Activated T-helper 1 cell treated with anti-CD3 and anti-CD28 coated beads, Interleukin-12 subunit alpha, Interleukin-12 subunit beta, Interleukin-2, Interleukin-4 antibody, amounts not matched to agents 30 ng/mL and 10 ng/mL and 1 ng/mL, durations not matched to agents 14 hours and 24 hours and 36 hours (primary cell): ENCODE data around the gene THRSP. TPM values are rescaled to one million over a fixed set of nuclear protein-coding genes. Genes with fewer than 3 reads are reported as not detected.
"Not testable (repeated sequence)": the region's sequence is repeated elsewhere in the genome, so short reads cannot be mapped to it uniquely, and the experiment has no call there.

ENCODE experiments used
- DNase-seq: peaks from one replicate; pipeline ENCODE4 v3.0.0; 2021; ENCODE audit warnings: low spot score
- H3K27ac Mint-ChIP-seq: one replicate; pipeline ENCODE4 v1.8.0; 2021; ENCODE audit warnings: mild to moderate bottlenecking, mixed read lengths
- H3K27me3 Mint-ChIP-seq: one replicate; pipeline ENCODE4 v1.8.0; 2022; ENCODE audit warnings: mild to moderate bottlenecking, moderate library complexity, mixed read lengths; ENCODE audit not compliant: insufficient read depth
- H3K36me3 Mint-ChIP-seq: one replicate; pipeline ENCODE4 v1.8.0; 2021; ENCODE audit warnings: low read depth, mixed read lengths
- H3K4me1 Mint-ChIP-seq: one replicate; pipeline ENCODE4 v1.8.0; 2021; ENCODE audit warnings: low read depth, mixed read lengths
- H3K4me3 Mint-ChIP-seq: one replicate; pipeline ENCODE4 v1.8.0; 2021; ENCODE audit warnings: mild to moderate bottlenecking, moderate library complexity, mixed read lengths
- H3K9me3 Mint-ChIP-seq: one replicate; pipeline ENCODE4 v1.8.0; 2021; ENCODE audit warnings: mixed read lengths
- intact Hi-C: fragments of 100-400 bp; cut with micrococcal nuclease; formaldehyde crosslinking; loops from one replicate; pipeline ENCODE4 v1.15.1; 2024
- total RNA-seq: library from RNA; stranded (reverse); gene quantifications from 2 replicates; pipeline ENCODE4 v1.2.3, GENCODE V29; 2022

THRSP gene
- total RNA-seq, 1 donor from 2014 or later: not detected

DNA sequence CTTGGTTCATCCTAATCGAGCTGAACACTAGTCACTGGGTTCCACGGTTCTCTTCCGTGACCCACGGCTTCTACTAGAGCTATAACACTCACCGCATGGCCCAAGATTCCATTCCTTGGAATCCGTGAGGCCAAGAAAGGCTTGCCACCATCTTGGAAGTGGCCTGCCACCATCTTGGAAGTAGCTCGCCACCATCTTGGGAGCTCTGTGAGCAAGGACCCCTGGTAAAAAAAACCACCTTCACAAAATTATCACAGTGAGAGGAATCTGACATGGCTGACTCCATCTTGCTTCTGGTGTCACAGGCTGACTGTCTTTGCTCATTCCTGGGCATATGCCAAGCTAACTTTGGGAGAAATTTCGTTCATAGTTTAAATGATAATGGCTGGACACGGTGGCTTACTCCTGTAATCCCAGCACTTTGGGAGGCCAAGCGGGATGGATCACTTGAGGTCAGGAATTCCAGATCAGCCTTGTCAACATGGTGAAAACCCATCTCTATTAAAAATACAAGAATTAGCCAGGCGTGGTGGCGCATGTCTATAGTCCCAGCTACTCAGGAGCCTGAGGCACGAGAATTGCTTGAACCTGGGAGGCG is 21.7 kb upstream of the THRSP start:
- intact Hi-C loops: loop anchor here (2.0 kb wide), 1 partner anchor 223 kb away; no protein-coding TSS in a partner anchor

DNA sequence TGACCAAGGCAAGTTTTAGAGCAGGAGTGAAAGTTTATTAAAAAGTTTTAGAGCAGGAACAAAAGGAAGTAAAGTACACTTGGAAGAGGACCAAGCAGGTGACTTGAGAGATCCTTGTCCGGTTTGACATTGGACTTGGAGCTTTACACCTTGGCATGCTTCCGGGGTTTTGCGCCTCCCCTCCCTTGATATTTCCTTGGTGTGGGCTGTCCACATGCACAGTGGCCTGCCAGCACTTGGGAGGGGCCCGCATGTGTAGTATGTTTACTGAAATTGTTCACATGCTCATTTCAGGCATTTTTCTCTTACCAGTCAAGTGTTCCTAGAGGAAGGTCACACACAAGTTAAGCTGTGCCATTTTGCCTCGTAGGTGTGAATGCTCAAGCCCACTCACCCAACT is 19.0 kb upstream of the THRSP start:
- Mint-ChIP-seq H3K9me3 (no peaks in the 10 kb centered on the region), H3K4me3 (no peak overlapping the region), H3K36me3 (no peaks in the 10 kb centered on the region), H3K27ac (no peak overlapping the region), H3K27me3 (no peaks in the 10 kb centered on the region), H3K4me1 (peaks cover 17% of the 10 kb centered on the region)
- intact Hi-C loops: no loop called here
- no peak for DNase-seq

More for the DNA sequence above, 21.7 kb upstream of the THRSP start:
- no peak overlapping the region for H3K27ac Mint-ChIP-seq
- no peak for DNase-seq
- H3K9me3 Mint-ChIP-seq: no peaks in the 10 kb centered on the region
- no peak overlapping the region for H3K4me3 Mint-ChIP-seq
- peaks cover 20% of the 10 kb centered on the region for H3K4me1 Mint-ChIP-seq
- no peaks in the 10 kb centered on the region for H3K27me3 Mint-ChIP-seq
- H3K36me3 Mint-ChIP-seq: no peaks in the 10 kb centered on the region

DNA sequence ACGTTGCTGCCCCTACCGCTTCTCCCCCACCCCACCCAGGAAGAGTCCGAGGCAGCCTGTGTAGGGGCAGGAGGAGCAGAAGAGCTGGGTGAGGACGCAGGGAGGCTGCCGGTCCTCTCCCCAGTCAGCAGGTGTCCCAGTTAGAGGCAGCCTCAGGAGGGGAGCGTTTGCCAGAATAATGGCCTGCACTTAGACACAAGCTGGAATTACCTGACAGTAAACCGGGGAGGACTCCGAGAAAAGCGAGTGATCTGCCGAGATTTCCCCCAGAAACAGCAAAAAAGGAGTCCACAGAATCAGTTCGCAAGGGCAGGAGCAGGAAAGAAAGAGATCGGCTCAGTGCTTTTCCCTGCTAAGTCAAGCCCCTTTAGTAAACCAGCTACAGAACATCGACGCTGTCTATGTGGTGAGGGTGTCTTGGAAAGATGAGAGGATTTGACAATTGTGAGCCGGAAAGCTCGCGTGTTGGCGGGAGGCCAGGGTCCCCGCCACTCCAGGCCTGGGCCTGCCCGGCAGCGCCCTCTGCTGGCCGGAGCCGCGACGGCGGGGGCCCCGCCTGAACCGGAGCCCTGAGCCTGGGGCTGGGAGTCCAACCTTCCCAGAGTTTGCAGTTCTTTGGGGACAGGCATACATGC is 17.7 kb upstream of the THRSP start:
- H3K27ac Mint-ChIP-seq: no peak overlapping the region
- no peaks in the 10 kb centered on the region for H3K27me3 Mint-ChIP-seq
- intact Hi-C loops: loop anchor here (1.0 to 2.0 kb wide), 3 partner anchors 51 to 271 kb away; partner anchors contain the start of genes INTS4 and RSF1
- peaks cover 13% of the 10 kb centered on the region for H3K4me1 Mint-ChIP-seq
- H3K36me3 Mint-ChIP-seq: no peaks in the 10 kb centered on the region
- H3K9me3 Mint-ChIP-seq: no peaks in the 10 kb centered on the region
- H3K4me3 Mint-ChIP-seq: no peak overlapping the region
- peak; percentile 68 for DNase-seq

DNA sequence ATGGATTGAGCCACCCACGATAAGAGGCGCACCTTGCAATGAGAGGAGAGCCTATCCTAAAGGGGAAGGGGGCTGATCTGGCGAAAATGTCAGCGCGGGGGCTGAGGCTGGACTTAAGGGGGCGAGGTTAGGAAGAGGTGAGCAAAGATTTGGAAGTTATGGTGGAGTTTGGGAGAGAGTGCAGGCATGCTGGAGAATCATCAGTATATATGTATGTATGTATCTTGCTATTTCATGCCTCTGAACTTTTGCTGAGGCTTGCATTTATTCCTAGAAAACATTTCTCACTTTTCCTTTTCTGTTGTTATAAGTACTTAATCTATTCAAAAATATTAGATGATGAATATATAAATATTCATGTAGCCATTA is 17.2 kb upstream of the THRSP start:
- Mint-ChIP-seq H3K27ac (no peak overlapping the region), H3K36me3 (no peaks in the 10 kb centered on the region), H3K4me3 (no peak overlapping the region), H3K4me1 (peaks cover 18% of the 10 kb centered on the region), H3K27me3 (no peaks in the 10 kb centered on the region), H3K9me3 (no peaks in the 10 kb centered on the region)
- DNase-seq: no peak
- intact Hi-C loops: loop anchor here (1.0 to 2.0 kb wide), 3 partner anchors 52 to 272 kb away; partner anchors contain the start of genes INTS4 and RSF1

DNA sequence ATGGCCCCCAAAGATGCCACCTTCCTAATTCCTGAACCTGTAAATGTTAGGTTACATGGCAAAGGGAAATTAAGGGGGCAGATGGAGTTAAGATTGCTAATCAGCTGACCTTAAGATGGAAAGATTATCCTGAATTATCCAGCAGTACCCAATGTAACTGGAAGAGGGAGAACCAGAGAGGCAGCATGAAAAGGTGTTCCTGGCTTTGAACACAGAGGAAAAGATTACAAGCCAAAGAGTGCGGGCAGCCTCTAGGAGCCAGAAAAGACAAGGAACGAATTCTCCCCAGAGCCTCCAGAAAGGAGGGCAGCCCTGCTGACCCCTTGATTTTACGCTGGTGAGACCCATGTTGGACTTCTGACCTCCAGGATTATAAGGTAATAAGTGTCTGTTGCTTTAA is 15.1 kb upstream of the THRSP start:
- H3K9me3 Mint-ChIP-seq: no peaks in the 10 kb centered on the region
- H3K36me3 Mint-ChIP-seq: no peaks in the 10 kb centered on the region
- H3K27me3 Mint-ChIP-seq: no peaks in the 10 kb centered on the region
- intact Hi-C loops: no loop called here
- H3K4me3 Mint-ChIP-seq: no peak overlapping the region
- H3K27ac Mint-ChIP-seq: no peak overlapping the region
- no peak for DNase-seq
- peaks cover 18% of the 10 kb centered on the region for H3K4me1 Mint-ChIP-seq

DNA sequence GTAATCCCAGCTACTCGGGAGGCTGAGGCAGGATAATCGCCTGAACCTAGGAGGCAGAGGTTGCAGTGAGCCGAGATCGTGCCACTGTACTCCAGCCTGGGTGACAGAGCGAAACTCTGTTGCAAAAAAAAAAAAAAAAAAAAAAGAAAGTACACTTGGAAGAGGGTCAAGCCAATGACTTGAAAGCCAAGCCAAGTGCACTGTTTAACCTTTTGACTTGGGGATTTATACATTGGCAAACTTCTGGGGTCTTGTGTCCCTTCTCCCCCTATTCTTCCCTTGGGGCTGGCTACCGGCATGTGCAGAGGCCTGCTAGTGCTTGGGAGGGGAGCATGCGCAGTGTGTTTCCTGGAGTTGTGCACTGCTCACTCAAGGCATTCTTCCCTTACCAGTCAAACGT is 14.3 kb upstream of the THRSP start:
- Mint-ChIP-seq H3K4me3 (no peak overlapping the region), H3K36me3 (no peaks in the 10 kb centered on the region), H3K9me3 (no peaks in the 10 kb centered on the region), H3K27ac (no peak overlapping the region), H3K4me1 (peaks cover 18% of the 10 kb centered on the region), H3K27me3 (no peaks in the 10 kb centered on the region)
- no peak for DNase-seq
- intact Hi-C loops: no loop called here

DNA sequence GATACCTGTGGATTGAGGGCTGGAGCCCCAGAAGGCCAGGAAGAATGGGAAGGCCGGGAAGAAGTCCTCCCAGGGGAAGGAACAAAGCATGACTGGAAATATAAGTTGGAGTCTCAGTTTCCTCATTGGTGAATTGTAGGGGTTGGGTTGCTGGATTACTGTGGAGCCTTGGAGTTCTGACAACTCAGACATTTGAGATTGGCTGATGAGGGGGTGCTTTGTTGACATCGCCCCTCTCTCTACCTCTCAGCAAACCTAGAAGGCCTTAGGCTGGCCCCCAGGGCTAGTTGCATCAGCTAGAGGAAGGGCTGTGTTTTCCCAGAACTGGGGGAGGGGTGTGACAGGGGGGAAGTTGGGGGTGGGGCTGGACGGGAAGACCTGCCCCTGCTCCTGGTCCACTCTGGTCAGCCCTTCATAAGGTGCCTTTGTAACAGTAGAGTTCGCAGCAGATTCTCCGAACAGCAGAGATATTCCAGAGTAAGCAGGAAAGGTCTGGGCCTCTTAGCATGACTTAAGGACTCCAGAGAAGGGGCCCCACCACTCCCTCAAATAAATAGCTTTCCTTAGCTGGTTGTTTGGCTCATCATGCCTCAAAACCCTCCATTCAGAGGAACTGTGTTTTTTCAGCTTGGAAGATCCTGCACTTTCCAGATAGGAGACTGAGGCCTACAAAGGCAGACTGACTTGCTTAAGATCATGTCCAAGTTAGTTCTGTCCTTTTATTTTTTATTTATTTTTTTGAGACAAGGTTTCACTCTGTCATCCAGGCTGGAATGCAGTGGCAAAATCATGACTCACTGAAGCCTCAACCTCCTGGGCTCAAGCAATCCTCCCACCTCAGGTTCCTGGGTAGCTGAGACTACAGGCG is 12.5 kb upstream of the THRSP start:
- peaks cover 10% of the 10 kb centered on the region for H3K4me1 Mint-ChIP-seq
- peak overlapping the region; percentile 68 for H3K27ac Mint-ChIP-seq
- DNase-seq: no peak
- no peaks in the 10 kb centered on the region for H3K9me3 Mint-ChIP-seq
- H3K4me3 Mint-ChIP-seq: no peak overlapping the region
- H3K36me3 Mint-ChIP-seq: no peaks in the 10 kb centered on the region
- intact Hi-C loops: no loop called here
- H3K27me3 Mint-ChIP-seq: no peaks in the 10 kb centered on the region

DNA sequence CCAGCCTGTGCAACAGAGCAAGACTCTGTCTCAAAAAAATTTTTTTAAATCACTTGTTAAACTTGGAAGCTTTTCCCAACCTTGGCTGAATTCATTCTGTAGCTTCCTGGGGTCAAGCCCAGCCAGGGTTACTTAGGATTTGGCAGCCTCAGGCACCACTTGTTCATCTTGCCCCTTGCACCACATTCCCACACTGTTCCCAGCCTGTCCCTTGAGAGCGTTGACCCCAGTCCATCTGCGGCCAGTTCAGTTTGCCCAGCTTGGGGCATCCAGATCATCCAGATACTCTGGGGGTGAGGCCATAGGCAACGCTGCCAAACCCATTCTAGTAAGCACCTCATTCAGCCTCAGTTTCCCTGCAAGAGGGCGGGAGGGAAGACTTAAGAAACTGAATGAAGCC is 8.7 kb upstream of the THRSP start:
- no peaks in the 10 kb centered on the region for H3K27me3 Mint-ChIP-seq
- no peak overlapping the region for H3K27ac Mint-ChIP-seq
- H3K4me3 Mint-ChIP-seq: no peak overlapping the region
- no peak for DNase-seq
- H3K9me3 Mint-ChIP-seq: no peaks in the 10 kb centered on the region
- H3K4me1 Mint-ChIP-seq: peaks cover 10% of the 10 kb centered on the region
- intact Hi-C loops: no loop called here
- H3K36me3 Mint-ChIP-seq: no peaks in the 10 kb centered on the region

DNA sequence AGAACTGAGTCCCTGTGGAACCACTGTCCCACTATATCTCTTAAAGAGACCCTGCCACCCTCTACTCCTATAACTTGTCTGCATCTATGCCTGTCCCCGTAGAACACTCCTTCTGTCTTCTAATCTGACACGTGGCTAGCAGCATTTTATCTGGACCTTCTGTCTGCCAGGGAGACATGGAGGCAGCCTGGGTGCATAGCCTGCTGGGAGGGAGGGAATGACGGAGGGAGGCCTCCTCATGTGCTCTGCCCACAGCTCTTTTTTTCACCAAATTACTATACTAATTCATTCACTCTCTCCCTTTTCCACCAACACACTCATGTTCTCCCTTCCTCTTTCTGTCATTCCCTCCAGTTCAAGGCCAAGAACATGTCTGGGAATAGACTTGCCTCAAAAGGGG is 7.6 kb upstream of the THRSP start:
- intact Hi-C loops: no loop called here
- DNase-seq: no peak
- Mint-ChIP-seq H3K4me3 (no peak overlapping the region), H3K9me3 (no peaks in the 10 kb centered on the region), H3K4me1 (peaks cover 4% of the 10 kb centered on the region), H3K27ac (no peak overlapping the region), H3K36me3 (no peaks in the 10 kb centered on the region), H3K27me3 (no peaks in the 10 kb centered on the region)

DNA sequence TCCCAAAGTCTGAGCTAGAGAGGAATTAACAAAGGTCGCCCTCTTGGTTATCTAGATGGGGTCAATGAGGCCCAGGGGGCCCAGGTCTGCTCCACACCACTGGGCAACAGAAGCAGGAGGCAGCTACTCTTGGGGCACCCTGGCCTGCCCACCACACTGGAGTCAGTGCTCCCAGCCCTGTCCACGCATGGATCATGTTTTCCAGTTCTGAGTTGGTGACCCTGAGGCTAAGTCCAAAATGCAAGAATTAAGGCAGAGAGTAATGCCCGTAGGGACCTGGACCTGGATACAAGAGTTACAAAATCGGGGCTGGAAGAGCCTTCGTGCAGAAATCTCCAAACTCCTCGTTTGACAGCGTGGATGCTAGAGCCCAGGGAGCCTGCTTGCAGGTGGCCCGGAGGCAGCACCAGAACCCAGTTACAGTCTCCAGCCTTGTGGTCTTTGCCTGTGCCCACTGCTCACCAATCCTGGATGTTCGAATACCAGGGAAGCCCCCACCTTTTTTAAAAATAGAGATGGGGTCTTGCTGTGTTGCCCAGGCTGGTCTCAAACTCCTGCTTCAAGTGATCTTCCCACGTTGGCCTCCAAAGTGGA is 6.1 kb upstream of the THRSP start:
- DNase-seq: no peak
- Mint-ChIP-seq H3K9me3 (no peaks in the 10 kb centered on the region), H3K4me1 (no peaks in the 10 kb centered on the region), H3K27me3 (no peaks in the 10 kb centered on the region), H3K4me3 (no peak overlapping the region), H3K36me3 (no peaks in the 10 kb centered on the region), H3K27ac (no peak overlapping the region)
- intact Hi-C loops: no loop called here

DNA sequence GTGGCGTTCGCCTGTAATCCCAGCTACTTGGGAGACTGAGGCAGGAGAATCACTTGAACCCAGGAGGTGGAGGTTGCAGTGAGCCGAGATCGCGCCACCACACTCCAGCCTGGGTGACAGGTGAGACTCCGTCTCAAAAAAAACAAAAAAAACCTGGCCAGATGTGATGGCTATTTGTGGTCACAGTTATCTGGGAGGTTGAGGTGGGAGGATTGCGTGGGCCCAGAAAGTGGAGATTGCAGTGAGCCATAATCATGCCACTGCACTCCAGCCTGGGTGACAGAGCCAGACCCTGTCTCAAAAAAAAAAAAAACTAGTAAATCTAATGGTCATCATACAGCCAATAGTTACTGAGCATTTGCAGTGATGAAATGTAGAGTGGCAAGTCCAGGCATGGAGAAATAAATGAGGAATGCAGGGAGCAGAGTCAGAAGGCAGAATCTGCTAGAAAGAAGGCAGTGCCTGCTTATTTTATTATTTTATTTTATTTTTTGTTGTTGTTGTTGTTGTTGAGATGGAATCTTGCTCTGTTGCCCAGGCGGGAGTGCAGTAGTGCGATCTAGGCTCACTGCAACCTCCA is 3.8 kb upstream of the THRSP start:
- H3K4me3 Mint-ChIP-seq, DNase-seq, H3K27ac Mint-ChIP-seq, H3K4me1 Mint-ChIP-seq, H3K27me3 Mint-ChIP-seq, intact Hi-C loops, H3K9me3 Mint-ChIP-seq, H3K36me3 Mint-ChIP-seq: not testable (repeated sequence)

DNA sequence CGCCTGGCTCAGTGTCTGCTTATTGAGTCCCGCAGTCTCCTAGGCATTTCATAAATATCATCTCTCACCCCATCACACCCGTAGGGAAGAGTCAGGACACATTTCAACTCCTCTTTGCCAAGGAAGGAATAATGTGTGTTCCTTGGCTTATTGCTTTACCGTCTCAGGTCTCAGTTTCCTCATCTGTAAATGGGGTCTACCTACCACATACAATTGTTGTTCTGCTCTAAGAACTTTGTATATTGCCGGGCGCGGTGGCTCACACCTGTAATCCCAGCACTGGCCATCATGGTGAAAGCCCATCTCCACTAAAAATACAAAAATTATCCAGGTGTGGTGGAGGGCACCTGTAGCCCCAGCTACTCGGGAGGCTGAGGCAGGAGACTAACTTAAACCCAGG is 3.1 kb upstream of the THRSP start:
- H3K36me3 Mint-ChIP-seq: peaks cover 3% of the 10 kb centered on the region
- H3K4me1 Mint-ChIP-seq: no peaks in the 10 kb centered on the region
- DNase-seq: no peak
- no peaks in the 10 kb centered on the region for H3K9me3 Mint-ChIP-seq
- H3K27me3 Mint-ChIP-seq: no peaks in the 10 kb centered on the region
- no peak overlapping the region for H3K27ac Mint-ChIP-seq
- no peak overlapping the region for H3K4me3 Mint-ChIP-seq
- intact Hi-C loops: no loop called here
